HFFc6 (cell line): Measurements from ENCODE around the gene SPAG9. TPM values are rescaled to one million over a fixed set of nuclear protein-coding genes. Genes with fewer than 3 reads are reported as not detected.

Experiments used
- DNase-seq: peaks from one replicate; pipeline ENCODE4 v3.0.0-alpha.2; 2018
- H3K27ac Mint-ChIP-seq: 2 replicates; pipeline ENCODE4 v1.8.0; 2020; ENCODE audit warnings: mild to moderate bottlenecking, mixed read lengths
- H3K27me3 Mint-ChIP-seq: 2 replicates; pipeline ENCODE4 v1.8.0; 2021; ENCODE audit warnings: mild to moderate bottlenecking, moderate library complexity, mixed read lengths; ENCODE audit not compliant: insufficient read depth
- H3K36me3 Mint-ChIP-seq: 2 replicates; pipeline ENCODE4 v1.8.0; 2021; ENCODE audit warnings: low read depth, mixed read lengths
- H3K4me1 Mint-ChIP-seq: 2 replicates; pipeline ENCODE4 v1.8.0; 2020; ENCODE audit warnings: low read depth, mixed read lengths
- H3K4me3 Mint-ChIP-seq: 2 replicates; pipeline ENCODE4 v1.8.0; 2020; ENCODE audit warnings: mild to moderate bottlenecking, moderate library complexity, mixed read lengths
- H3K9me3 Mint-ChIP-seq: 2 replicates; pipeline ENCODE4 v1.8.0; 2020; ENCODE audit warnings: mild to moderate bottlenecking, mixed read lengths
- CTCF ChIP-seq: fragments of 200-600 bp; sonication (generic); IDR thresholded peaks from 2 replicates; pipeline ENCODE4 v1.5.0; 2021; ENCODE audit warnings: antibody characterized with exemption, mild to moderate bottlenecking
- total RNA-seq, 6 experiments: library from RNA; stranded (reverse); fragmentation: NEBNext Ultra II Directional; extraction: Animal tissue kit (Norgen Biotek cat#: 25700); gene quantifications; 2 replicates in 1 of 6; 3 replicates in 5 of 6; pipeline ENCODE4 v1.2.3, GENCODE V29; 2021

Gene SPAG9
- total RNA-seq, 6 experiments from 2014 or later = 54.3 to 78.1 (median 61.3) TPM

- Mint-ChIP-seq H3K36me3 (peaks cover 28% of the 10 kb centered on the region), H3K27ac (peak overlapping the region; percentile 82), H3K4me3 (no peak overlapping the region), H3K27me3 (no peaks in the 10 kb centered on the region), H3K4me1 (peaks cover 15% of the 10 kb centered on the region), H3K9me3 (no peaks in the 10 kb centered on the region)
- DNase-seq = no peak
- TF ChIP-seq CTCF = no peak
Observed at GRCh38 chr17:50977487-50978159, 143.0 kb downstream of the SPAG9 start.

- no peaks in the 10 kb centered on the region for H3K9me3 Mint-ChIP-seq
Observed at GRCh38 chr17:50976951-50977472, 143.7 kb downstream of the SPAG9 start.

GRCh38 chr17:50973557-50974494, 146.8 kb downstream of the SPAG9 start:
- no peaks in the 10 kb centered on the region for H3K9me3 Mint-ChIP-seq
- TF ChIP-seq CTCF = no peak
- no peak overlapping the region for H3K27ac Mint-ChIP-seq
- peaks cover 4% of the 10 kb centered on the region; the same call in 1 of the 2 replicates for H3K27me3 Mint-ChIP-seq
- peaks cover 28% of the 10 kb centered on the region for H3K36me3 Mint-ChIP-seq
- DNase-seq = no peak
- no peak overlapping the region for H3K4me3 Mint-ChIP-seq
- peaks cover 27% of the 10 kb centered on the region for H3K4me1 Mint-ChIP-seq

More at GRCh38 chr17:50976951-50977472, 143.7 kb downstream of the SPAG9 start:
- peak overlapping the region; percentile 82 for H3K27ac Mint-ChIP-seq
- no peak overlapping the region for H3K4me3 Mint-ChIP-seq
- peaks cover 28% of the 10 kb centered on the region for H3K36me3 Mint-ChIP-seq
- H3K4me1 Mint-ChIP-seq = peaks cover 15% of the 10 kb centered on the region
- H3K27me3 Mint-ChIP-seq = no peaks in the 10 kb centered on the region
- no peak for TF ChIP-seq CTCF
- no peak for DNase-seq

GRCh38 chr17:50972577-50972976, 148.1 kb downstream of the SPAG9 start:
- Mint-ChIP-seq H3K4me1 (peaks cover 23% of the 10 kb centered on the region), H3K4me3 (no peak overlapping the region), H3K9me3 (no peaks in the 10 kb centered on the region), H3K36me3 (peaks cover 28% of the 10 kb centered on the region), H3K27me3 (peaks cover 4% of the 10 kb centered on the region; the same call in 1 of the 2 replicates), H3K27ac (no peak overlapping the region)
- no peak for TF ChIP-seq CTCF
- no peak for DNase-seq

- no peak for DNase-seq
- no peak for TF ChIP-seq CTCF
- H3K27me3 Mint-ChIP-seq = peaks cover 4% of the 10 kb centered on the region; the same call in 1 of the 2 replicates
- peak overlapping the region; percentile 13; the same call in 1 of the 2 replicates for H3K27ac Mint-ChIP-seq
- peaks cover 21% of the 10 kb centered on the region for H3K4me1 Mint-ChIP-seq
- no peaks in the 10 kb centered on the region for H3K9me3 Mint-ChIP-seq
- H3K4me3 Mint-ChIP-seq = no peak overlapping the region
- peaks cover 5% of the 10 kb centered on the region; the same call in 1 of the 2 replicates for H3K36me3 Mint-ChIP-seq
Observed at GRCh38 chr17:50967795-50968194, 152.9 kb downstream of the SPAG9 start.
